Stimulated activated naive CD4-positive, alpha-beta T cell treated with Interleukin-2 at 50 U/mL for 16 hours (primary cell): Measurements from ENCODE around the gene SYTL3.

Experiments used
- DNase-seq: peaks from one replicate; lab custom pipeline; 2025; lab: John Stamatoyannopoulos, UW

Gene SYTL3

GRCh38 chr6:158759966-158760617, 110.2 kb downstream of the SYTL3 start:
- DNase-seq: no peak

GRCh38 chr6:158760618-158761250, 110.9 kb downstream of the SYTL3 start:
- DNase-seq: no peak

- DNase-seq: no peak
These were observed 111.9 kb downstream of the SYTL3 start for GRCh38 chr6:158761746-158762145.

GRCh38 chr6:158762787-158763433, 113.1 kb downstream of the SYTL3 start:
- no peak for DNase-seq

- DNase-seq: no peak
These were observed 113.8 kb downstream of the SYTL3 start for GRCh38 chr6:158763434-158764182.

- no peak for DNase-seq
These were observed 114.5 kb downstream of the SYTL3 start for GRCh38 chr6:158764183-158764849.

- no peak for DNase-seq
These were observed 115.1 kb downstream of the SYTL3 start for GRCh38 chr6:158764926-158765325.

GRCh38 chr6:158765499-158766068, 115.7 kb downstream of the SYTL3 start:
- no peak for DNase-seq

GRCh38 chr6:158766621-158767455, 117.0 kb downstream of the SYTL3 start:
- DNase-seq: no peak

GRCh38 chr6:158767709-158768108, 117.9 kb downstream of the SYTL3 start:
- DNase-seq: no peak

GRCh38 chr6:158768436-158768835, 118.6 kb downstream of the SYTL3 start:
- no peak for DNase-seq

- no peak for DNase-seq
These were observed 119.4 kb downstream of the SYTL3 start for GRCh38 chr6:158769234-158769770.

- DNase-seq: no peak
These were observed 120.0 kb downstream of the SYTL3 start for GRCh38 chr6:158769771-158770432.

GRCh38 chr6:158770533-158771330, 120.9 kb downstream of the SYTL3 start:
- no peak for DNase-seq

- no peak for DNase-seq
These were observed 121.7 kb downstream of the SYTL3 start for GRCh38 chr6:158771399-158772152.

- no peak for DNase-seq
These were observed 122.3 kb downstream of the SYTL3 start for GRCh38 chr6:158772172-158772571.

- DNase-seq: no peak
These were observed 123.1 kb downstream of the SYTL3 start for GRCh38 chr6:158772851-158773371.
